ENCODE results near the gene DCC. TPM values are rescaled to one million over a fixed set of nuclear protein-coding genes. Genes with fewer than 3 reads are reported as not detected.

Gene DCC
- total RNA-seq, 1 donor from 2014 or later, result 1.0 TPM

DNA sequence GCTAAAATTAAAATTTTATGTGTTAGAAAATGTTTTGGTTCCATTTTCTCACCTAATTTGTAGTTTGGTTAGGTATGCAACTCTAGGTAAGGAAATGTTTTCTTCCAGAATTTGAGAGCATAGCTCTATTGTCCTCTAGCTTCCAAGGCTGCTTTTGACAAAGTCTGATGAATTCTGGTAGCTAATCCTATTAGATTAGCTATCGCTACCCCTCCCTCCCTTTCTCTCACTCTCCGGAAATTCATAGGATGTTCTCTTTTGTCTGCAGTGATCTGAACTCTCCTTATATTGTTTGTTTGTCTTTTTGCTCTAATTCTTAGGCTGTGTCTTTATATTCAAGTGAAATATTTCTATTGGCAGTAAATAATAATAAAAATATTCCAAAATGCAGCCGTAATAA, 382.9 kb downstream of the DCC start:
- no peak overlapping the region for H3K27ac Mint-ChIP-seq
- no peak for DNase-seq (ENCODE audit: low spot score in 2 of 2, unreplicated experiment in 2 of 2)

GRCh38 chr18:52723550-52723970, 383.6 kb downstream of the DCC start:
- H3K36me3 Mint-ChIP-seq, result no peaks in the 10 kb centered on the region
- no peak overlapping the region for H3K4me3 Mint-ChIP-seq
- no peak for DNase-seq (ENCODE audit: low spot score in 2 of 2, unreplicated experiment in 2 of 2)
- H3K27me3 Mint-ChIP-seq (ENCODE audit: low read depth), result no peaks in the 10 kb centered on the region
- TF ChIP-seq CTCF (IDR thresholded peaks at IDR 0.05; ENCODE audit: unreplicated experiment), result no peak
- no peaks in the 10 kb centered on the region for H3K9me3 Mint-ChIP-seq
- H3K27ac Mint-ChIP-seq, result no peak overlapping the region
- no peaks in the 10 kb centered on the region for H3K4me1 Mint-ChIP-seq

More for the DNA sequence above, 382.9 kb downstream of the DCC start:
- Mint-ChIP-seq H3K4me3 (no peak overlapping the region), H3K27me3 (ENCODE audit: low read depth) (no peaks in the 10 kb centered on the region), H3K9me3 (no peaks in the 10 kb centered on the region), H3K36me3 (no peaks in the 10 kb centered on the region), H3K4me1 (no peaks in the 10 kb centered on the region)
- no peak for TF ChIP-seq CTCF (IDR thresholded peaks at IDR 0.05; ENCODE audit: unreplicated experiment)

GRCh38 chr18:52730972-52731619, 391.1 kb downstream of the DCC start:
- TF ChIP-seq CTCF (IDR thresholded peaks at IDR 0.05; ENCODE audit: unreplicated experiment), result no peak
- H3K4me1 Mint-ChIP-seq, result peaks cover 3% of the 10 kb centered on the region
- no peak overlapping the region for H3K27ac Mint-ChIP-seq
- no peak overlapping the region for H3K4me3 Mint-ChIP-seq
- H3K36me3 Mint-ChIP-seq, result no peaks in the 10 kb centered on the region
- no peak for DNase-seq (ENCODE audit: low spot score in 2 of 2, unreplicated experiment in 2 of 2)
- no peaks in the 10 kb centered on the region for H3K9me3 Mint-ChIP-seq
- H3K27me3 Mint-ChIP-seq (ENCODE audit: low read depth), result no peaks in the 10 kb centered on the region

DNA sequence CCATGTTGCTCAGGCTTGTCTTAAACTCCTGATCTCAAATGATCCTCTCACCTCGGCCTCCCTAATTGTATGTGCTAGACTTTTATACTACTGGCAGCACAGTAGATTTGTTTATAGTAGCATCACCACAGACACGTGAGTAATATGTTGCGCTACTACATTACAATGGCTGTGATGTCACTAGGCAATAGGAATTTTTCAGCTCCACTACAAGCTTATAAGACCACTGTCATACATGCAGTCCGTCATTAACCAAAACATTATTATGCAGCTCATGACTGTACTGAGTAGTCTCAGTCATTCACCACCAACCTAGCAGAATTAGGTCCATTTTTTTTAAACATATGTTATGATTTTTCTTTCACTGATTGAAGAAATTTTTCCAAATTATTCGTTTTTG, 398.9 kb downstream of the DCC start:
- Mint-ChIP-seq H3K27me3 (ENCODE audit: low read depth) (no peaks in the 10 kb centered on the region), H3K27ac (no peak overlapping the region), H3K9me3 (peaks cover 6% of the 10 kb centered on the region), H3K36me3 (no peaks in the 10 kb centered on the region), H3K4me1 (peaks cover 13% of the 10 kb centered on the region), H3K4me3 (no peak overlapping the region)
- no peak for TF ChIP-seq CTCF (IDR thresholded peaks at IDR 0.05; ENCODE audit: unreplicated experiment)
- no peak for DNase-seq (ENCODE audit: low spot score in 2 of 2, unreplicated experiment in 2 of 2)

DNA sequence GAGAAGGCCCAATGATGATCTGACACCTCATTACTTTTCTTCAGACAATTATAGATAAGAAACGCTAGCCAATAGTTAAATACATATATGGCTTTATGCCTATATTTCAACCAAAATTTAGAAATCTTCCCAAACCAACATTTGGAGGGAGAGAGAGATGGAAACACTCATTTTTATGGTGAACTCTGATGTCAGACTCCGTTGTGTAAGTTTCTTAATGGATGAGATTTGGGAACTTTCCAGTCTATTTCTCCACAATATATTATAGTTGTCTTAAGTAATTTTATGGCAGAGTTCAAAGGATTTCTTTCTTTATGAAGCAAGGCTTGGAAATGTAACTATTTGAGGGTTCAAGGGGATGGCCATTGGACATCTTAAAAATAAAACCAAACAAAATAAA, 407.0 kb downstream of the DCC start:
- no peak for TF ChIP-seq CTCF (IDR thresholded peaks at IDR 0.05; ENCODE audit: unreplicated experiment)
- Mint-ChIP-seq H3K27ac (no peak overlapping the region), H3K27me3 (ENCODE audit: low read depth) (no peaks in the 10 kb centered on the region), H3K4me1 (peaks cover 18% of the 10 kb centered on the region), H3K9me3 (peaks cover 6% of the 10 kb centered on the region), H3K4me3 (no peak overlapping the region), H3K36me3 (no peaks in the 10 kb centered on the region)
- no peak for DNase-seq (ENCODE audit: low spot score in 2 of 2, unreplicated experiment in 2 of 2)

GRCh38 chr18:52747869-52748268, 407.9 kb downstream of the DCC start:
- no peak for DNase-seq (ENCODE audit: low spot score in 2 of 2, unreplicated experiment in 2 of 2)
- no peak overlapping the region for H3K27ac Mint-ChIP-seq
- no peak for TF ChIP-seq CTCF (IDR thresholded peaks at IDR 0.05; ENCODE audit: unreplicated experiment)
- peaks cover 18% of the 10 kb centered on the region for H3K4me1 Mint-ChIP-seq
- H3K27me3 Mint-ChIP-seq (ENCODE audit: low read depth), result no peaks in the 10 kb centered on the region
- H3K9me3 Mint-ChIP-seq, result no peaks in the 10 kb centered on the region
- no peak overlapping the region for H3K4me3 Mint-ChIP-seq
- H3K36me3 Mint-ChIP-seq, result no peaks in the 10 kb centered on the region
